Gastrocnemius medialis (tissue), 4 donors: ENCODE measurements around the gene SETD3.

ENCODE experiments used
- CTCF ChIP-seq, 5 experiments: fragments of 450-650 bp in 3 of 5; fragments of 200-600 bp in 2 of 5; sonication (generic) in 2 of 5; IDR thresholded peaks in 4 of 5; conservative IDR thresholded peaks in 1 of 5; 1 replicate in 4 of 5; 2 replicates in 1 of 5; pipeline ENCODE4 v1.5.1; 2016 to 2019; ENCODE audit warnings: antibody characterized with exemption in 5 of 5, mild to moderate bottlenecking in 3 of 5, moderate library complexity in 3 of 5
- POLR2A ChIP-seq, 2 donors: fragments of 450-650 bp; IDR thresholded peaks; one replicate each; pipeline ENCODE4 v1.6.1; 2017; ENCODE audit warnings: antibody characterized with exemption in 2 of 2, mild to moderate bottlenecking in 2 of 2, moderate library complexity in 2 of 2

- TF ChIP-seq CTCF (IDR thresholded peaks at IDR 0.05 in 4 of 5, conservative IDR thresholded peaks at IDR 0.05 in 1 of 5), result no peak
- no peak for TF ChIP-seq POLR2A (IDR thresholded peaks at IDR 0.05)
These were observed 46.9 kb upstream of the SETD3 start for GRCh38 chr14:99527427-99528076.
